Aorta (tissue), 5 donors: ENCODE results near the gene FAM174B. TPM values are rescaled to one million over a fixed set of nuclear protein-coding genes. Genes with fewer than 3 reads are reported as not detected.

Experiments
- ATAC-seq: fragments of 200-7000 bp; cut with Tn5 transposase; one replicate; pipeline ENCODE4 v1.9.1; 2022; ENCODE audit warnings: moderate library complexity; ENCODE audit not compliant: low FRiP score
- DNase-seq, 2 donors: peaks; one replicate each; pipeline ENCODE4 v3.0.0-alpha.2; 2020
- H3K27ac ChIP-seq, 2 donors: one replicate each; pipeline ENCODE4 v1.5.1; 2013; ENCODE audit warnings: low read length in 2 of 2, mild to moderate bottlenecking in 2 of 2, moderate library complexity in 2 of 2, control low read depth in 1 of 2, inconsistent platforms in 1 of 2, low read depth in 1 of 2
- H3K27me3 ChIP-seq, 2 donors: one replicate each; pipeline ENCODE4 v1.6.1; 2013; ENCODE audit warnings: control low read depth in 1 of 2, low read length in 1 of 2, mild to moderate bottlenecking in 1 of 2, moderate library complexity in 1 of 2; ENCODE audit not compliant: insufficient read depth in 2 of 2, control insufficient read depth in 1 of 2
- H3K36me3 ChIP-seq, 2 donors: one replicate each; pipeline ENCODE4 v1.6.1; 2013; ENCODE audit warnings: control low read depth in 1 of 2, low read length in 1 of 2, mild to moderate bottlenecking in 1 of 2; ENCODE audit not compliant: insufficient read depth in 2 of 2, control insufficient read depth in 1 of 2
- H3K4me1 ChIP-seq, 2 donors: one replicate each; pipeline ENCODE4 v1.6.1; 2013; ENCODE audit warnings: low read length in 2 of 2, control low read depth in 1 of 2, mild to moderate bottlenecking in 1 of 2, moderate library complexity in 1 of 2; ENCODE audit not compliant: insufficient read depth in 2 of 2, control insufficient read depth in 1 of 2
- H3K4me3 ChIP-seq, 2 donors: one replicate each; pipeline ENCODE4 v1.5.1; 2013; ENCODE audit warnings: low read length in 2 of 2, control low read depth in 1 of 2, mild to moderate bottlenecking in 1 of 2
- H3K9me3 ChIP-seq: one replicate; pipeline ENCODE4 v1.6.1; 2013; ENCODE audit warnings: mild to moderate bottlenecking, low read length; ENCODE audit not compliant: control insufficient read depth
- WGBS, 2 donors: extraction: QIAGEN DNeasy Blood & Tissue Kit; methylation state at CpG; one replicate each; pipeline ENCODE4 v1.1.7; 2013; 5-methylcytosine and 5-hydroxymethylcytosine counted together
- intact Hi-C, 2 donors: fragments of 100-400 bp; cut with DNase I; formaldehyde crosslinking; loops; one replicate each; pipeline versions ENCODE4 v1.14.2 to v1.15.0; 2022
- polyA plus RNA-seq, 2 donors: library from polyadenylated mRNA; stranded (reverse); fragments of 200-250 nt; gene quantifications; one replicate each; pipeline ENCODE4 v1.2.3, GENCODE V29; 2013
- total RNA-seq, 2 donors: library from RNA; stranded (reverse); fragmentation: NEBNext Ultra II Directional; extraction: Animal tissue kit (Norgen Biotek cat#: 25700); gene quantifications; one replicate each; pipeline ENCODE4 v1.2.1, GENCODE V29; 2021
- donor health status: healthy with polysubstance abuse.
- donor health status: Bipolar disorder and iron deficiency.
- donor health status: DM: no; HTN: no; CAD: no.
- donor health status: DM: no; HTN: no; CAD: no.
- donor health status: DM: yes; HTN: yes; CAD: no.

Gene FAM174B
- total and polyA plus RNA-seq, 4 donors: 3.3 to 16.0 (median 10.3) TPM; not detected in 1

GRCh38 chr15:92620991-92621390, 34.6 kb downstream of the FAM174B start:
- Histone ChIP-seq H3K4me3 (no peak overlapping the region), H3K27me3 (no peaks in the 10 kb centered on the region), H3K27ac (no peak overlapping the region), H3K4me1 (peaks cover 2% of the 10 kb centered on the region in 2 donors), H3K36me3 (no peaks in the 10 kb centered on the region), H3K9me3 (no peaks in the 10 kb centered on the region)
- no peak for DNase-seq
- WGBS, 2 donors: 88 to 90% methylated on average over 5 of the region's 5 CpGs
- intact Hi-C loops: no loop called here
- ATAC-seq: no peak

- ATAC-seq (no peak), DNase-seq (no peak)
- H3K9me3 ChIP-seq: no peaks in the 10 kb centered on the region
- WGBS, 2 donors: 81 to 85% methylated on average over 12 of the region's 12 CpGs
- intact Hi-C loops: loop anchor here in 1 of 2 donors (10.0 kb wide), 1 partner anchor 95 kb away; no protein-coding TSS in a partner anchor
- H3K4me1 ChIP-seq: peaks cover 0 to 2% of the 10 kb centered on the region in 2 donors
- H3K36me3 ChIP-seq: no peaks in the 10 kb centered on the region
- H3K27ac ChIP-seq: no peak overlapping the region
- no peaks in the 10 kb centered on the region for H3K27me3 ChIP-seq
- no peak overlapping the region for H3K4me3 ChIP-seq
Observed at GRCh38 chr15:92619145-92620101, 36.2 kb downstream of the FAM174B start.

GRCh38 chr15:92617549-92618520, 37.7 kb downstream of the FAM174B start:
- intact Hi-C loops: loop anchor here in 1 of 2 donors (10.0 kb wide), 1 partner anchor 97 kb away; no protein-coding TSS in a partner anchor
- Histone ChIP-seq H3K9me3 (no peaks in the 10 kb centered on the region), H3K27me3 (no peaks in the 10 kb centered on the region), H3K27ac (no peak overlapping the region), H3K4me3 (no peak overlapping the region), H3K4me1 (peaks cover 0 to 2% of the 10 kb centered on the region in 2 donors), H3K36me3 (no peaks in the 10 kb centered on the region)
- ATAC-seq: no peak
- DNase-seq: peak in 1 of 2 donors; percentile 59
- 46 to 50% methylated on average over 22 of the region's 22 CpGs for WGBS, 2 donors

- Histone ChIP-seq H3K27ac (no peak overlapping the region), H3K4me3 (no peak overlapping the region), H3K9me3 (no peaks in the 10 kb centered on the region), H3K27me3 (no peaks in the 10 kb centered on the region), H3K4me1 (peaks cover 0 to 2% of the 10 kb centered on the region in 2 donors), H3K36me3 (no peaks in the 10 kb centered on the region)
- 94 to 95% methylated on average over 25 of the region's 25 CpGs for WGBS, 2 donors
- ATAC-seq (no peak), DNase-seq (no peak)
- intact Hi-C loops: loop anchor here in 1 of 2 donors (10.0 kb wide), 1 partner anchor 98 kb away; no protein-coding TSS in a partner anchor
Observed at GRCh38 chr15:92616621-92617548, 38.7 kb downstream of the FAM174B start.

GRCh38 chr15:92614791-92615785, 40.5 kb downstream of the FAM174B start:
- H3K4me1 ChIP-seq: peaks cover 0 to 2% of the 10 kb centered on the region in 2 donors
- H3K27ac ChIP-seq: no peak overlapping the region
- ATAC-seq: no peak
- intact Hi-C loops: loop anchor here (5.0 to 10.0 kb wide), 2 partner anchors 100 to 102 kb away; no protein-coding TSS in a partner anchor
- DNase-seq: no peak
- no peaks in the 10 kb centered on the region for H3K27me3 ChIP-seq
- H3K4me3 ChIP-seq: no peak overlapping the region
- H3K9me3 ChIP-seq: no peaks in the 10 kb centered on the region
- H3K36me3 ChIP-seq: no peaks in the 10 kb centered on the region
- 91 to 96% methylated on average over 18 of the region's 18 CpGs for WGBS, 2 donors

GRCh38 chr15:92614301-92614700, 41.3 kb downstream of the FAM174B start:
- intact Hi-C loops: loop anchor here (5.0 to 10.0 kb wide), 2 partner anchors 100 to 103 kb away; no protein-coding TSS in a partner anchor
- DNase-seq (no peak), ATAC-seq (no peak)
- WGBS, 2 donors: 68 to 73% methylated on average over 4 of the region's 4 CpGs
- H3K27me3 ChIP-seq: no peaks in the 10 kb centered on the region
- H3K36me3 ChIP-seq: no peaks in the 10 kb centered on the region
- peaks cover 0 to under 1% of the 10 kb centered on the region in 2 donors for H3K4me1 ChIP-seq
- no peak overlapping the region for H3K27ac ChIP-seq
- H3K4me3 ChIP-seq: no peak overlapping the region
- H3K9me3 ChIP-seq: no peaks in the 10 kb centered on the region

GRCh38 chr15:92613841-92614240, 41.7 kb downstream of the FAM174B start:
- intact Hi-C loops: loop anchor here (5.0 to 10.0 kb wide), 2 partner anchors 101 to 103 kb away; no protein-coding TSS in a partner anchor
- Histone ChIP-seq H3K27me3 (no peaks in the 10 kb centered on the region), H3K27ac (no peak overlapping the region), H3K4me3 (no peak overlapping the region), H3K9me3 (no peaks in the 10 kb centered on the region), H3K4me1 (no peaks in the 10 kb centered on the region), H3K36me3 (no peaks in the 10 kb centered on the region)
- no peak for ATAC-seq
- DNase-seq: no peak
- WGBS, 2 donors: 86 to 91% methylated on average over 7 of the region's 7 CpGs
